ENCODE results near the gene GPRIN1.

GRCh38 chr5:176565760-176566288 is 44.1 kb downstream of the GPRIN1 start:
- TF ChIP-seq CTCF (IDR thresholded peaks at IDR 0.05; ENCODE audit: insufficient read depth, low read length, poor library complexity, severe bottlenecking) (no peak), EZH2phosphoT487 (conservative IDR thresholded peaks at IDR 0.05; ENCODE audit: low read length) (no peak)

Measured in SU-DHL-6 (cell line).